Activated CD4-positive, alpha-beta T cell treated with anti-CD3 and anti-CD28 coated beads, Interleukin-2, amount 10 ng/mL, durations not matched to agents 24 days and 14 days (primary cell): ENCODE results near the gene FBXL7. TPM values are rescaled to one million over a fixed set of nuclear protein-coding genes. Genes with fewer than 3 reads are reported as not detected.

ENCODE experiments used
- DNase-seq: peaks from one replicate; pipeline ENCODE4 v3.0.0; 2022
- H3K27ac Mint-ChIP-seq: one replicate; pipeline ENCODE4 v1.8.0; 2022; ENCODE audit warnings: mild to moderate bottlenecking, mixed read lengths
- H3K27me3 Mint-ChIP-seq: one replicate; pipeline ENCODE4 v1.8.0; 2022; ENCODE audit warnings: mixed read lengths
- H3K36me3 Mint-ChIP-seq: one replicate; pipeline ENCODE4 v1.8.0; 2022; ENCODE audit warnings: low read depth, mild to moderate bottlenecking, mixed read lengths
- H3K4me1 Mint-ChIP-seq: one replicate; pipeline ENCODE4 v1.8.0; 2021; ENCODE audit warnings: mixed read lengths
- H3K4me3 Mint-ChIP-seq: one replicate; pipeline ENCODE4 v1.8.0; 2022; ENCODE audit warnings: mild to moderate bottlenecking, moderate library complexity, mixed read lengths
- H3K9me3 Mint-ChIP-seq: one replicate; pipeline ENCODE4 v1.8.0; 2021; ENCODE audit warnings: mixed read lengths
- intact Hi-C: fragments of 100-400 bp; cut with micrococcal nuclease; formaldehyde crosslinking; loops from one replicate; pipeline ENCODE4 v1.15.1; 2023
- total RNA-seq: library from RNA; stranded (reverse); gene quantifications from 2 replicates; pipeline ENCODE4 v1.2.3, GENCODE V29; 2022

Gene FBXL7
- total RNA-seq, 1 donor from 2014 or later = not detected

- Mint-ChIP-seq H3K4me1 (no peaks in the 10 kb centered on the region), H3K9me3 (no peaks in the 10 kb centered on the region)
- intact Hi-C loops = no loop called here
Observed at GRCh38 chr5:15695215-15695731, 195.3 kb downstream of the FBXL7 start.

DNA sequence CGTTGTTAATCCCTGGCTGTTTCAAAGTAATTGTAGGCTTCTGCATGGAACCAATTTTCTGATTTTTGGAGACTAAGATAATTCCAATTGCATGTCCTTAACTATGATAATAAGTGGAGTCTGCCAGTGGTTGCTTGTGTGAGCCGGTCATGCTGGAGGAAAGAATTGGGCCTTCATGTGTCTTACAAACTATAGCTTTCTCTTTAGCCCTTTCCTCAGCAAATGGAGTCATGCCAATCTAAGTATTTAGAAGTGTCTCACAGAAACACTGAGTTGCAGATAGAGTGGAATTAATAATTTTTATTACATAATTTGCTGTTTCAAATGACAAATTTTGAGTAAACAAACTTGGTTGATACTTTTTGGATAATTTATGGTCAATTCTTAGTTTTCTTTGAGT is 200.4 kb downstream of the FBXL7 start:
- H3K27me3 Mint-ChIP-seq = no peaks in the 10 kb centered on the region
- H3K4me1 Mint-ChIP-seq = no peaks in the 10 kb centered on the region
- peaks cover 4% of the 10 kb centered on the region for H3K9me3 Mint-ChIP-seq
- no peaks in the 10 kb centered on the region for H3K36me3 Mint-ChIP-seq
- intact Hi-C loops = no loop called here
- no peak overlapping the region for H3K27ac Mint-ChIP-seq
- DNase-seq = no peak
- H3K4me3 Mint-ChIP-seq = no peak overlapping the region

More at GRCh38 chr5:15695215-15695731, 195.3 kb downstream of the FBXL7 start:
- DNase-seq = no peak
- H3K36me3 Mint-ChIP-seq = no peaks in the 10 kb centered on the region
- H3K27me3 Mint-ChIP-seq = no peaks in the 10 kb centered on the region
- H3K4me3 Mint-ChIP-seq = no peak overlapping the region
- H3K27ac Mint-ChIP-seq = no peak overlapping the region

GRCh38 chr5:15702102-15702501 is 202.1 kb downstream of the FBXL7 start:
- peaks cover 4% of the 10 kb centered on the region for H3K9me3 Mint-ChIP-seq
- no peaks in the 10 kb centered on the region for H3K4me1 Mint-ChIP-seq
- DNase-seq = no peak
- H3K27ac Mint-ChIP-seq = no peak overlapping the region
- no peaks in the 10 kb centered on the region for H3K27me3 Mint-ChIP-seq
- intact Hi-C loops = no loop called here
- no peak overlapping the region for H3K4me3 Mint-ChIP-seq
- H3K36me3 Mint-ChIP-seq = no peaks in the 10 kb centered on the region

DNA sequence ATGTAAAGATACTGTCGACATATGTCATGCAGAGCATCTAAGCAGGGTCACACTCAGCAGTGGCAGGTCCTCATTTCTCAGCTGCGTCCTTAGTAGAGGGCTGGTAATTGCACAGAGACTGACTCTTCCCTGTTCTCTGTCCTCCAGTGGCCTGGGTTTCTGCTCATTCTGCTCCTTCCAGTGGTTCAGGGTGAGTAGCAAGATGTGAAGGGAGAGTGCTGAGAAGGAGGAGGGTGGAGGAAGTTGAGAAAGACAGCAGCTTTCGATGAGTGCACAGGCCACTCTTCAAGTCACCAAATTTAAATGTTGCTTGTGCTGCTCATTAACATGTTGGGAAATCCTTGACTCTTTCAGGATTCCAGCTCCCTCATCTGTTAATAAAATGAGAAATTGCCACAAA is 203.9 kb downstream of the FBXL7 start:
- intact Hi-C loops = no loop called here
- Mint-ChIP-seq H3K4me1 (no peaks in the 10 kb centered on the region), H3K36me3 (no peaks in the 10 kb centered on the region)

GRCh38 chr5:15704397-15704947 is 204.5 kb downstream of the FBXL7 start:
- intact Hi-C loops = no loop called here
- Mint-ChIP-seq H3K36me3 (no peaks in the 10 kb centered on the region), H3K9me3 (peaks cover 4% of the 10 kb centered on the region), H3K4me3 (no peak overlapping the region), H3K27ac (no peak overlapping the region), H3K27me3 (no peaks in the 10 kb centered on the region), H3K4me1 (no peaks in the 10 kb centered on the region)
- DNase-seq = no peak

More for the DNA sequence above, 203.9 kb downstream of the FBXL7 start:
- Mint-ChIP-seq H3K27ac (no peak overlapping the region), H3K27me3 (no peaks in the 10 kb centered on the region), H3K9me3 (peaks cover 4% of the 10 kb centered on the region), H3K4me3 (no peak overlapping the region)
- DNase-seq = no peak

- no peaks in the 10 kb centered on the region for H3K4me1 Mint-ChIP-seq
- H3K27ac Mint-ChIP-seq = no peak overlapping the region
- H3K9me3 Mint-ChIP-seq = peaks cover 3% of the 10 kb centered on the region
- H3K36me3 Mint-ChIP-seq = no peaks in the 10 kb centered on the region
- intact Hi-C loops = no loop called here
- no peaks in the 10 kb centered on the region for H3K27me3 Mint-ChIP-seq
- H3K4me3 Mint-ChIP-seq = no peak overlapping the region
- no peak for DNase-seq
Observed at GRCh38 chr5:15707631-15708030, 207.7 kb downstream of the FBXL7 start.

- Mint-ChIP-seq H3K36me3 (no peaks in the 10 kb centered on the region), H3K9me3 (peaks cover 7% of the 10 kb centered on the region), H3K4me1 (no peaks in the 10 kb centered on the region), H3K27ac (no peak overlapping the region), H3K4me3 (no peak overlapping the region), H3K27me3 (no peaks in the 10 kb centered on the region)
- intact Hi-C loops = no loop called here
- no peak for DNase-seq
Observed at GRCh38 chr5:15711892-15712291, 211.9 kb downstream of the FBXL7 start.

DNA sequence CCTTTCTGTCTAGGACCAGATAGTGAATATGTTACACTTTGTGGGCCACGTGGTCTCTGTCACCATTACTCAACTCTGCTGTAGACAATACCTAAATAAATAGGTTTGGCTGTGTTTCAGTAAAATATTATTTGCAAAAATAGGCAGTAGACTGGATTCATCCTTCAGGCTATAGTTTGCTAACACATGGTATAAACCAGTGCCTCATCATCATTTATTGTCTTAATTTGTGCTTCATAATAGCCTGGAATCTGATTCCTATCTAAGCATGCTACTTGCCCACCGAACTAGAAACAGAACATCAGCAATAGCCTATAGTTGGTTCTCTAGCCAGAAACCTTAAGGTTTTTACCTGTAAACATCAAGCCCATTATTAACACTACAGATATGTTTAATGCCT is 215.6 kb downstream of the FBXL7 start:
- no peaks in the 10 kb centered on the region for H3K4me1 Mint-ChIP-seq
- no peaks in the 10 kb centered on the region for H3K27me3 Mint-ChIP-seq
- no peak for DNase-seq
- intact Hi-C loops = no loop called here
- no peaks in the 10 kb centered on the region for H3K36me3 Mint-ChIP-seq
- H3K9me3 Mint-ChIP-seq = peaks cover 7% of the 10 kb centered on the region
- no peak overlapping the region for H3K4me3 Mint-ChIP-seq
- H3K27ac Mint-ChIP-seq = no peak overlapping the region

- Mint-ChIP-seq H3K36me3 (no peaks in the 10 kb centered on the region), H3K9me3 (peaks cover 6% of the 10 kb centered on the region), H3K27ac (no peak overlapping the region), H3K4me3 (no peak overlapping the region), H3K27me3 (no peaks in the 10 kb centered on the region), H3K4me1 (no peaks in the 10 kb centered on the region)
- no peak for DNase-seq
- intact Hi-C loops = no loop called here
Observed at GRCh38 chr5:15715967-15716366, 216.0 kb downstream of the FBXL7 start.

DNA sequence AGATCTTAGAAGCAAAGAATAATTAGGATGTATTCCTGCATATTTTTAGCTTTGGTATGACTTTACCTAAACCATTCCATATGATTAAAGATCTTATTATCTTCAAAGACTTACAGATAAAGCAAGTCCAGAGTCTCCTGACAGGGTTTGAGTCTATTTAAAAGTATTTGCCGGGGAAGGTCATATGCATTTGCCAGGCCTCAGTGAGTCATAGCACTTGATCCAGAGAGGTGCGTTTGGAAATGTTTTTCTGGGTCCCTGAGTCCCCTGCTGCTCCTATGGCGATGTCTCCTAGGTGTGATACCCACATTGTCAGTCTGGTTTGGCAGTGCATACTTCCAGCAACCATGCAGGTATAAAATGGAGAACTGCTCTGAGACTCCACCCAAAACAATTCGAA is 217.0 kb downstream of the FBXL7 start:
- Mint-ChIP-seq H3K4me1 (no peaks in the 10 kb centered on the region), H3K4me3 (no peak overlapping the region), H3K9me3 (peaks cover 5% of the 10 kb centered on the region), H3K36me3 (no peaks in the 10 kb centered on the region), H3K27ac (no peak overlapping the region), H3K27me3 (no peaks in the 10 kb centered on the region)
- DNase-seq = no peak
- intact Hi-C loops = no loop called here

DNA sequence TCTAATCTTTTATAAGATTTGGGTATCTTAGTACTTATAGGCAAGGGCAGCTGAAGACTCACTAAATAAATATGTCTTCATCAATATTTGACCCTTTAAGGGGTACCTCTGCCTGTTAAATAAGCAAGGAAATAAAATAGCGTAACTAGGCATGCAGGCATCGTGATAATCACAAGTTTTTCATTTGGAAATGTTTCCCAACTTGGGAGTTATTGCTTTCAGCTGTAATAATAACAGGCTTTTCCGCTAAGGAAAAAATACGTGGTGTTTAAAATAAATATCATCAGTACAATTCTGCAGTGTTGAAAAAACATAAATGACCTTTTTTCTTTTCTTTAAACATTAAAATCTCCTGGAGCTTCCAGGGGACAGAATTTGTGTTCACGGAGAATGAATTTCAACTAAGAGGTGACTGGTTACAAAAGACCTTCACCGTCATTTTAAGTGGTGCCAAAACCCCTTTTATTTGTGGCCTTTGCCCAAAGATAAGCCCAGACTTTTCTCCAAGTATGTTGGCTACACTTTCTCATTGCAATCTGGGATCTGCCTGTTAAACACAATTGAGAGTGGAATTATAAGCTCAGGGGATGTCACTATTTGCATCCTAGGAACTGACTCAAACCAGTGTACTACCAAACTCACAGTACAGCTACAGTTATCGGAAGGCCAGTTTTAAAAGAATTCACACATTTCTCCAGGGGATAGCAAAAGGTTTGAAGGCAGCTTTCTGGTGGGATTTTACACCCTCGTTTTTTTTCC is 218.6 kb downstream of the FBXL7 start:
- DNase-seq = no peak
- Mint-ChIP-seq H3K4me1 (no peaks in the 10 kb centered on the region), H3K27ac (no peak overlapping the region), H3K4me3 (no peak overlapping the region), H3K27me3 (no peaks in the 10 kb centered on the region), H3K36me3 (no peaks in the 10 kb centered on the region), H3K9me3 (peaks cover 5% of the 10 kb centered on the region)
- intact Hi-C loops = no loop called here

DNA sequence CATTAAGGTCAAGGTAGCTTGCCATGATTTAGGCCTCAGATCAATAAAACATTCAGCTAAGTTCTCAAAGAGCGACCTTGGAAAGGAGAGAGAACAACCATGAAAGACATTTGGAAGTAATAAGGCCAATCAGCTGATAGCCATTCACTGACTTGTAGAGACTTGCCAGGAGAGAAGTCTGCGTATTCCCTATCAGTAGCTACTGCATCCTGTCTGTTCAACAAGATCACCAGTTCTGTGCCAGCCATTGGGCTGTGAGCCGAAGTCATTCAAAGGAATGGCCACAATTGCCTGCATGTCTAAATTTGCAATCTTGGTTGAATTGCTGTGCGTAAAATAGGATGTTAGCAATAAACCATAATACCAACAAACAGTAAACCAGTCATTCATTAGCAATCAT is 219.8 kb downstream of the FBXL7 start:
- H3K27me3 Mint-ChIP-seq = no peaks in the 10 kb centered on the region
- H3K4me1 Mint-ChIP-seq = no peaks in the 10 kb centered on the region
- no peaks in the 10 kb centered on the region for H3K36me3 Mint-ChIP-seq
- H3K27ac Mint-ChIP-seq = no peak overlapping the region
- no peaks in the 10 kb centered on the region for H3K9me3 Mint-ChIP-seq
- intact Hi-C loops = no loop called here
- no peak for DNase-seq
- no peak overlapping the region for H3K4me3 Mint-ChIP-seq

GRCh38 chr5:15720515-15720914 is 220.5 kb downstream of the FBXL7 start:
- Mint-ChIP-seq H3K27ac (no peak overlapping the region), H3K36me3 (no peaks in the 10 kb centered on the region), H3K4me3 (no peak overlapping the region), H3K4me1 (no peaks in the 10 kb centered on the region), H3K27me3 (no peaks in the 10 kb centered on the region), H3K9me3 (no peaks in the 10 kb centered on the region)
- DNase-seq = no peak
- intact Hi-C loops = no loop called here

GRCh38 chr5:15722305-15722704 is 222.3 kb downstream of the FBXL7 start:
- Mint-ChIP-seq H3K27ac (no peak overlapping the region), H3K36me3 (no peaks in the 10 kb centered on the region), H3K27me3 (no peaks in the 10 kb centered on the region), H3K4me3 (no peak overlapping the region), H3K4me1 (no peaks in the 10 kb centered on the region), H3K9me3 (no peaks in the 10 kb centered on the region)
- DNase-seq = no peak
- intact Hi-C loops = no loop called here

- Mint-ChIP-seq H3K27me3 (no peaks in the 10 kb centered on the region), H3K9me3 (no peaks in the 10 kb centered on the region), H3K4me1 (no peaks in the 10 kb centered on the region), H3K4me3 (no peak overlapping the region), H3K36me3 (no peaks in the 10 kb centered on the region), H3K27ac (no peak overlapping the region)
- intact Hi-C loops = no loop called here
- no peak for DNase-seq
Observed at GRCh38 chr5:15727375-15727774, 227.4 kb downstream of the FBXL7 start.
